K562 (cell line): Measurements from ENCODE around the gene C5orf22. TPM values are rescaled to one million over a fixed set of nuclear protein-coding genes. Genes with fewer than 3 reads are reported as not detected.

ENCODE experiments used
- E2F3 ChIP-seq: fragments of 250-450 bp; sonication (Bioruptor Pico); IDR thresholded peaks from 2 replicates; pipeline ENCODE4 v1.4.0; 2020; ENCODE audit warnings: mild to moderate bottlenecking
- ESRRB ChIP-seq: fragments of 250-450 bp; sonication (Bioruptor Pico); IDR thresholded peaks from 2 replicates; pipeline ENCODE4 v1.5.0; 2020; ENCODE audit warnings: mild to moderate bottlenecking, moderate library complexity, borderline replicate concordance
- FIP1L1 ChIP-seq: fragments of 200-400 bp; formaldehyde crosslinking; IDR thresholded peaks from 2 replicates; pipeline ENCODE4 v1.6.1; 2018; ENCODE audit warnings: mild to moderate bottlenecking, low read depth, low read length; ENCODE audit not compliant: poor library complexity, severe bottlenecking
- GABPB1 ChIP-seq: sonication (generic); formaldehyde crosslinking; IDR thresholded peaks from 2 replicates; pipeline ENCODE4 v1.8.0; 2022; ENCODE audit warnings: mild to moderate bottlenecking, missing genetic modification reagents
- NEUROD1 ChIP-seq: fragments of 150-350 bp; IDR thresholded peaks from 2 replicates; pipeline ENCODE4 v1.6.1; 2014; ENCODE audit warnings: borderline replicate concordance, low read length, low read depth; ENCODE audit not compliant: partially characterized antibody
- NFE2L1 ChIP-seq: fragments of 450-650 bp; IDR thresholded peaks from 2 replicates; pipeline ENCODE4 v1.6.1; 2016; ENCODE audit warnings: missing genetic modification characterization, low read depth, mild to moderate bottlenecking, missing compliant biosample characterization, moderate library complexity, borderline replicate concordance
- RBM14 ChIP-seq: fragments of 200-400 bp; formaldehyde crosslinking; IDR thresholded peaks from 2 replicates; pipeline ENCODE4 v1.6.1; 2018; ENCODE audit warnings: low read depth, mild to moderate bottlenecking, low read length, moderate library complexity, borderline replicate concordance; ENCODE audit not compliant: insufficient read depth
- SOX6 ChIP-seq: fragments of 450-650 bp; IDR thresholded peaks from 2 replicates; pipeline ENCODE4 v1.6.1; 2014; ENCODE audit warnings: mild to moderate bottlenecking
- TCF3 ChIP-seq: sonication (generic); formaldehyde crosslinking; IDR thresholded peaks from 2 replicates; pipeline ENCODE4 v1.4.0; 2020; ENCODE audit warnings: mild to moderate bottlenecking, missing genetic modification reagents
- ZKSCAN8 ChIP-seq: fragments of 200-800 bp; sonication (Bioruptor generic); IDR thresholded peaks from 2 replicates; pipeline ENCODE4 v1.6.1; 2016; ENCODE audit warnings: missing genetic modification characterization, missing compliant biosample characterization
- ZNF384 ChIP-seq: IDR thresholded peaks from 2 replicates; pipeline ENCODE4 v1.6.1; 2012; ENCODE audit warnings: low read depth, low read length, improper control_type of control experiment
- polyA plus RNA-seq, 8 experiments: library from polyadenylated mRNA; depleted of rRNA in 4 of 8; stranded (reverse) in 5 of 8; unstranded in 3 of 8; fragments of >200 nt; fragmentation: Nextera tagmentation in 2 of 8; fragmentation: Illumina TruSeq in 1 of 8; extraction: Ambion mirVana in 2 of 8; extraction: Trizol in 1 of 8; gene quantifications; 2 replicates each; pipeline versions ENCODE4 v1.2.1 to v1.2.3, GENCODE V29; 2011 to 2014; ENCODE audit warnings: inconsistent platforms in 1 of 8, missing spikeins in 1 of 8
- total RNA-seq, 7 experiments: library from RNA; depleted of rRNA in 6 of 7; stranded (reverse); fragments of >200 nt in 6 of 7; fragmentation: Illumina TruSeq in 2 of 7; extraction: Trizol in 2 of 7; gene quantifications; 2 replicates each; pipeline versions ENCODE4 v1.2.1 to v1.2.3, GENCODE V29; 2011 to 2021; ENCODE audit warnings: low replicate concordance in 1 of 7
- TF ChIP-seq, protein P1 (sequence below): fragments of 450-650 bp; IDR thresholded peaks from 2 replicates; pipeline ENCODE4 v1.6.1; 2017; ENCODE audit warnings: antibody characterized with exemption, mild to moderate bottlenecking
- TF ChIP-seq, protein P2 (sequence below): fragments of 450-650 bp; IDR thresholded peaks from one replicate; pipeline ENCODE4 v1.6.1; 2018; ENCODE audit warnings: mild to moderate bottlenecking, moderate library complexity; ENCODE audit not compliant: partially characterized antibody
- TF ChIP-seq, protein P3 (sequence below): sonication (generic); formaldehyde crosslinking; IDR thresholded peaks from 2 replicates; pipeline ENCODE4 v1.8.0; 2022; ENCODE audit warnings: mild to moderate bottlenecking, missing genetic modification reagents
- TF ChIP-seq, protein P4 (sequence below), 3 experiments: IDR thresholded peaks in 2 of 3; conservative IDR thresholded peaks in 1 of 3; 2 replicates each; pipeline ENCODE4 v1.5.1; 2011 to 2012; ENCODE audit warnings: low read length in 3 of 3, mild to moderate bottlenecking in 3 of 3, control low read depth in 2 of 3, improper control_type of control experiment in 1 of 3, inconsistent platforms in 1 of 3, low read depth in 1 of 3, mixed read lengths in 1 of 3, moderate library complexity in 1 of 3; ENCODE audit not compliant: insufficient read depth in 2 of 3

C5orf22 gene
- total and polyA plus RNA-seq, 9 of the 15 experiments (the other 6 are each of a cell fraction or from before 2014, with no cell fraction given): 22.7 to 56.7 (median 39.3) TPM

DNA sequence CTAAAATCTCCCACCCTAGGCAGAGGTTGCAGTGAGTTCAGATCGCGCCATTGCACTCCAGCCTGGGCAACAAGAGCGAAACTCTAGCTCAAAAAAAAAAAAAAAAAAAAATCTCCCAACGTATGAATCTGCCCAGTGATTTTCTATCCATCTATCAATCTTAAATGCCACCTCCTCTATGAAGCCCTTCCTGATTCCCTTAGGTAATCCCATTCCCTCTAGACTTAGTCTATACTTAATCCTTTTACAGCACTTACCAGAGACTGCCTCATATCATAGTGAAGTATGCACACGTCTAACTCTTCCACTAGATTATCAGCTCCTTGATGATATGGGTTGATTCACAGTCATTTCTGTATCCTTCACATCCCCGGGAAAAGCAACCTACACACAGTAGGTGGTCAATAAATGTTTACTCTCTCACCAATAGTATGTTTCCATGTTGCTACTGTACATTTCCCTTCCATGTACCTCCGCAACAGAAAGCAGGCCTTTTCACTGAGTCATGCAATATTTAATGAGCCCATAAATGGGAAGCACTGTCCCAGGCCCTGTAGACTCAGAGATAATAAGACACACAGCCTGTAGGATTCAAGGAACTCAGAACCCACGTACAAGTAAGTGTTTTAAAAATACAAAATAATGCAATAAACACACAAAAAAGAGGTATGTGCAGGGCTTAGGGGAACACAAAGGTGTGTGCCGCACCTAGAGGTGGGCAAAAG lies 1.4 kb upstream of the C5orf22 start (continued):
- TF ChIP-seq, protein P1, sequence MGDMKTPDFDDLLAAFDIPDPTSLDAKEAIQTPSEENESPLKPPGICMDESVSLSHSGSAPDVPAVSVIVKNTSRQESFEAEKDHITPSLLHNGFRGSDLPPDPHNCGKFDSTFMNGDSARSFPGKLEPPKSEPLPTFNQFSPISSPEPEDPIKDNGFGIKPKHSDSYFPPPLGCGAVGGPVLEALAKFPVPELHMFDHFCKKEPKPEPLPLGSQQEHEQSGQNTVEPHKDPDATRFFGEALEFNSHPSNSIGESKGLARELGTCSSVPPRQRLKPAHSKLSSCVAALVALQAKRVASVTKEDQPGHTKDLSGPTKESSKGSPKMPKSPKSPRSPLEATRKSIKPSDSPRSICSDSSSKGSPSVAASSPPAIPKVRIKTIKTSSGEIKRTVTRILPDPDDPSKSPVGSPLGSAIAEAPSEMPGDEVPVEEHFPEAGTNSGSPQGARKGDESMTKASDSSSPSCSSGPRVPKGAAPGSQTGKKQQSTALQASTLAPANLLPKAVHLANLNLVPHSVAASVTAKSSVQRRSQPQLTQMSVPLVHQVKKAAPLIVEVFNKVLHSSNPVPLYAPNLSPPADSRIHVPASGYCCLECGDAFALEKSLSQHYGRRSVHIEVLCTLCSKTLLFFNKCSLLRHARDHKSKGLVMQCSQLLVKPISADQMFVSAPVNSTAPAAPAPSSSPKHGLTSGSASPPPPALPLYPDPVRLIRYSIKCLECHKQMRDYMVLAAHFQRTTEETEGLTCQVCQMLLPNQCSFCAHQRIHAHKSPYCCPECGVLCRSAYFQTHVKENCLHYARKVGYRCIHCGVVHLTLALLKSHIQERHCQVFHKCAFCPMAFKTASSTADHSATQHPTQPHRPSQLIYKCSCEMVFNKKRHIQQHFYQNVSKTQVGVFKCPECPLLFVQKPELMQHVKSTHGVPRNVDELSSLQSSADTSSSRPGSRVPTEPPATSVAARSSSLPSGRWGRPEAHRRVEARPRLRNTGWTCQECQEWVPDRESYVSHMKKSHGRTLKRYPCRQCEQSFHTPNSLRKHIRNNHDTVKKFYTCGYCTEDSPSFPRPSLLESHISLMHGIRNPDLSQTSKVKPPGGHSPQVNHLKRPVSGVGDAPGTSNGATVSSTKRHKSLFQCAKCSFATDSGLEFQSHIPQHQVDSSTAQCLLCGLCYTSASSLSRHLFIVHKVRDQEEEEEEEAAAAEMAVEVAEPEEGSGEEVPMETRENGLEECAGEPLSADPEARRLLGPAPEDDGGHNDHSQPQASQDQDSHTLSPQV: no peak
- TF ChIP-seq TCF3 (CRISPR knock-in tag): no peak
- TF ChIP-seq GABPB1 (CRISPR knock-in tag): no peak
- TF ChIP-seq ESRRB (CRISPR knock-in tag): no peak
- TF ChIP-seq, protein P2, sequence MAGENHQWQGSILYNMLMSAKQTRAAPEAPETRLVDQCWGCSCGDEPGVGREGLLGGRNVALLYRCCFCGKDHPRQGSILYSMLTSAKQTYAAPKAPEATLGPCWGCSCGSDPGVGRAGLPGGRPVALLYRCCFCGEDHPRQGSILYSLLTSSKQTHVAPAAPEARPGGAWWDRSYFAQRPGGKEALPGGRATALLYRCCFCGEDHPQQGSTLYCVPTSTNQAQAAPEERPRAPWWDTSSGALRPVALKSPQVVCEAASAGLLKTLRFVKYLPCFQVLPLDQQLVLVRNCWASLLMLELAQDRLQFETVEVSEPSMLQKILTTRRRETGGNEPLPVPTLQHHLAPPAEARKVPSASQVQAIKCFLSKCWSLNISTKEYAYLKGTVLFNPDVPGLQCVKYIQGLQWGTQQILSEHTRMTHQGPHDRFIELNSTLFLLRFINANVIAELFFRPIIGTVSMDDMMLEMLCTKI: no peak
- no peak for TF ChIP-seq E2F3
- TF ChIP-seq NEUROD1: no peak
- no peak for TF ChIP-seq ZNF384
- TF ChIP-seq, protein P3, sequence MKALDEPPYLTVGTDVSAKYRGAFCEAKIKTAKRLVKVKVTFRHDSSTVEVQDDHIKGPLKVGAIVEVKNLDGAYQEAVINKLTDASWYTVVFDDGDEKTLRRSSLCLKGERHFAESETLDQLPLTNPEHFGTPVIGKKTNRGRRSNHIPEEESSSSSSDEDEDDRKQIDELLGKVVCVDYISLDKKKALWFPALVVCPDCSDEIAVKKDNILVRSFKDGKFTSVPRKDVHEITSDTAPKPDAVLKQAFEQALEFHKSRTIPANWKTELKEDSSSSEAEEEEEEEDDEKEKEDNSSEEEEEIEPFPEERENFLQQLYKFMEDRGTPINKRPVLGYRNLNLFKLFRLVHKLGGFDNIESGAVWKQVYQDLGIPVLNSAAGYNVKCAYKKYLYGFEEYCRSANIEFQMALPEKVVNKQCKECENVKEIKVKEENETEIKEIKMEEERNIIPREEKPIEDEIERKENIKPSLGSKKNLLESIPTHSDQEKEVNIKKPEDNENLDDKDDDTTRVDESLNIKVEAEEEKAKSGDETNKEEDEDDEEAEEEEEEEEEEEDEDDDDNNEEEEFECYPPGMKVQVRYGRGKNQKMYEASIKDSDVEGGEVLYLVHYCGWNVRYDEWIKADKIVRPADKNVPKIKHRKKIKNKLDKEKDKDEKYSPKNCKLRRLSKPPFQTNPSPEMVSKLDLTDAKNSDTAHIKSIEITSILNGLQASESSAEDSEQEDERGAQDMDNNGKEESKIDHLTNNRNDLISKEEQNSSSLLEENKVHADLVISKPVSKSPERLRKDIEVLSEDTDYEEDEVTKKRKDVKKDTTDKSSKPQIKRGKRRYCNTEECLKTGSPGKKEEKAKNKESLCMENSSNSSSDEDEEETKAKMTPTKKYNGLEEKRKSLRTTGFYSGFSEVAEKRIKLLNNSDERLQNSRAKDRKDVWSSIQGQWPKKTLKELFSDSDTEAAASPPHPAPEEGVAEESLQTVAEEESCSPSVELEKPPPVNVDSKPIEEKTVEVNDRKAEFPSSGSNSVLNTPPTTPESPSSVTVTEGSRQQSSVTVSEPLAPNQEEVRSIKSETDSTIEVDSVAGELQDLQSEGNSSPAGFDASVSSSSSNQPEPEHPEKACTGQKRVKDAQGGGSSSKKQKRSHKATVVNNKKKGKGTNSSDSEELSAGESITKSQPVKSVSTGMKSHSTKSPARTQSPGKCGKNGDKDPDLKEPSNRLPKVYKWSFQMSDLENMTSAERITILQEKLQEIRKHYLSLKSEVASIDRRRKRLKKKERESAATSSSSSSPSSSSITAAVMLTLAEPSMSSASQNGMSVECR (CRISPR knock-in tag): no peak
- TF ChIP-seq ZKSCAN8 (CRISPR knock-in tag): peak; percentile 58; the same call in 1 of the 2 replicates
- TF ChIP-seq, protein P4, sequence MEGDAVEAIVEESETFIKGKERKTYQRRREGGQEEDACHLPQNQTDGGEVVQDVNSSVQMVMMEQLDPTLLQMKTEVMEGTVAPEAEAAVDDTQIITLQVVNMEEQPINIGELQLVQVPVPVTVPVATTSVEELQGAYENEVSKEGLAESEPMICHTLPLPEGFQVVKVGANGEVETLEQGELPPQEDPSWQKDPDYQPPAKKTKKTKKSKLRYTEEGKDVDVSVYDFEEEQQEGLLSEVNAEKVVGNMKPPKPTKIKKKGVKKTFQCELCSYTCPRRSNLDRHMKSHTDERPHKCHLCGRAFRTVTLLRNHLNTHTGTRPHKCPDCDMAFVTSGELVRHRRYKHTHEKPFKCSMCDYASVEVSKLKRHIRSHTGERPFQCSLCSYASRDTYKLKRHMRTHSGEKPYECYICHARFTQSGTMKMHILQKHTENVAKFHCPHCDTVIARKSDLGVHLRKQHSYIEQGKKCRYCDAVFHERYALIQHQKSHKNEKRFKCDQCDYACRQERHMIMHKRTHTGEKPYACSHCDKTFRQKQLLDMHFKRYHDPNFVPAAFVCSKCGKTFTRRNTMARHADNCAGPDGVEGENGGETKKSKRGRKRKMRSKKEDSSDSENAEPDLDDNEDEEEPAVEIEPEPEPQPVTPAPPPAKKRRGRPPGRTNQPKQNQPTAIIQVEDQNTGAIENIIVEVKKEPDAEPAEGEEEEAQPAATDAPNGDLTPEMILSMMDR (IDR thresholded peaks at IDR 0.05 in 2 of 3, conservative IDR thresholded peaks at IDR 0.05 in 1 of 3; ENCODE audit: insufficient read depth in 2 of 3, low read depth in 1 of 3, low read length in 3 of 3): no peak
- TF ChIP-seq FIP1L1: no peak
- peak; percentile 14; the same call in 1 of the 2 replicates for TF ChIP-seq NFE2L1 (tag)
- no peak for TF ChIP-seq SOX6
- no peak for TF ChIP-seq RBM14
